Psoas muscle (tissue), 8 donors: ENCODE measurements around the gene SGCB. TPM values are rescaled to one million over a fixed set of nuclear protein-coding genes. Genes with fewer than 3 reads are reported as not detected.

Experiments
- ATAC-seq, 4 donors: fragments of 200-7000 bp; cut with Tn5 transposase; one replicate each; pipeline ENCODE4 v1.9.1; 2020; ENCODE audit warnings: moderate library complexity in 3 of 4, mild to moderate bottlenecking in 2 of 4
- DNase-seq, 2 donors: peaks; one replicate each; pipeline ENCODE4 v3.0.0-alpha.2; 2020
- H3K27ac ChIP-seq: fragments of 200-600 bp; one replicate; pipeline ENCODE4 v1.8.0; 2022
- H3K27me3 ChIP-seq, 3 donors: fragments of 200-600 bp in 1 of 3; one replicate each; pipeline versions ENCODE4 v1.6.1 to v1.8.0; 2013 to 2022; ENCODE audit warnings: low read length in 2 of 3, mild to moderate bottlenecking in 2 of 3, moderate library complexity in 1 of 3; ENCODE audit not compliant: insufficient read depth in 3 of 3
- H3K36me3 ChIP-seq, 2 donors: fragments of 200-600 bp in 1 of 2; one replicate each; pipeline versions ENCODE4 v1.6.1 to v1.8.0; 2013 to 2022; ENCODE audit warnings: low read depth in 1 of 2, mild to moderate bottlenecking in 1 of 2, moderate library complexity in 1 of 2; ENCODE audit not compliant: insufficient read depth in 1 of 2
- H3K4me1 ChIP-seq: fragments of 200-600 bp; one replicate; pipeline ENCODE4 v1.8.0; 2022
- H3K4me3 ChIP-seq: fragments of 200-600 bp; one replicate; pipeline ENCODE4 v1.8.0; 2022; ENCODE audit warnings: mild to moderate bottlenecking
- H3K9me3 ChIP-seq: fragments of 200-600 bp; one replicate; pipeline ENCODE4 v1.8.0; 2022
- WGBS, 3 donors: extraction: QIAGEN DNeasy Blood & Tissue Kit; methylation state at CpG; one replicate each; pipeline versions ENCODE4 v1.1.6 to v1.1.7; 2013; 5-methylcytosine and 5-hydroxymethylcytosine counted together
- intact Hi-C, 2 donors: fragments of 100-400 bp; cut with DNase I; formaldehyde crosslinking; loops; one replicate each; pipeline versions ENCODE4 v1.11.0 to v1.14.2; 2022
- polyA plus RNA-seq, 3 donors: library from polyadenylated mRNA; stranded (reverse); fragments of 200-250 nt; gene quantifications; one replicate each; pipeline ENCODE4 v1.2.3, GENCODE V29; 2013
- total RNA-seq, 4 donors: library from RNA; stranded (reverse); fragmentation: NEBNext Ultra II Directional in 2 of 4; extraction: Animal tissue kit (Norgen Biotek cat#: 25700) in 2 of 4; gene quantifications; one replicate each; pipeline versions ENCODE4 v1.2.1 to v1.2.4, GENCODE V29; 2021 to 2023
- TF ChIP-seq, protein P1 (sequence below): fragments of 200-600 bp; IDR thresholded peaks from one replicate; pipeline ENCODE4 v1.8.0; 2022; ENCODE audit warnings: antibody characterized with exemption
- donor health status: healthy with polysubstance abuse.
- donor health status: DM: no; HTN: no; CAD: no; lungs with moderate emphysema.
- donor health status: Bipolar disorder and iron deficiency.
- donor health status: healthy.
- donor health status: DM: yes; HTN: yes; CAD: no.
- donor health status: DM: no; HTN: no; CAD: no.
- donor health status: DM: no; HTN: no; CAD: no.
- donor health status: DM: yes; HTN: yes; CAD: no.

Gene SGCB
- total and polyA plus RNA-seq, 7 donors: 12.2 to 83.8 (median 53.8) TPM

DNA sequence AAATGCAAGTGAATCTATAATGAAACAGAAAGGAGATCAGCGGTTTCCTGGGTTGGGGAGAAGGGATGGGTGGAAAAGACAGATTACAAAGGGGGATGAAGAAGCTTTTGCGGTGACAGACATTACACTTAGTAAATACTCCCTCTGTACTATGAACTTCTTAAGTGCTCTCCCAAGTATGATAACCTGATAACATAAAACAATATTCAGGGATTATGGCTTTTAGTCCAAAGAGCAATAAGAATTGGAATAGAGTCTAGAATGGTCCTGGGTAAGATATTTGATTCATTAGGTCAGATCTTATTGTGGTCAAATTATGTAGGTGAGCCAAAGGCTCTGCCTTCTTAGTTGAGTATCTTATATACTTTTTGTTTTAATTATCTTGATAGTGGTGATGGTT lies 27.1 kb downstream of the SGCB start:
- intact Hi-C loops: loop anchor here in 1 of 2 donors (10.0 kb wide), 1 partner anchor 116 kb away; no protein-coding TSS in a partner anchor
- H3K27me3 ChIP-seq: no peaks in the 10 kb centered on the region
- H3K27ac ChIP-seq: no peak overlapping the region
- TF ChIP-seq, protein P1, sequence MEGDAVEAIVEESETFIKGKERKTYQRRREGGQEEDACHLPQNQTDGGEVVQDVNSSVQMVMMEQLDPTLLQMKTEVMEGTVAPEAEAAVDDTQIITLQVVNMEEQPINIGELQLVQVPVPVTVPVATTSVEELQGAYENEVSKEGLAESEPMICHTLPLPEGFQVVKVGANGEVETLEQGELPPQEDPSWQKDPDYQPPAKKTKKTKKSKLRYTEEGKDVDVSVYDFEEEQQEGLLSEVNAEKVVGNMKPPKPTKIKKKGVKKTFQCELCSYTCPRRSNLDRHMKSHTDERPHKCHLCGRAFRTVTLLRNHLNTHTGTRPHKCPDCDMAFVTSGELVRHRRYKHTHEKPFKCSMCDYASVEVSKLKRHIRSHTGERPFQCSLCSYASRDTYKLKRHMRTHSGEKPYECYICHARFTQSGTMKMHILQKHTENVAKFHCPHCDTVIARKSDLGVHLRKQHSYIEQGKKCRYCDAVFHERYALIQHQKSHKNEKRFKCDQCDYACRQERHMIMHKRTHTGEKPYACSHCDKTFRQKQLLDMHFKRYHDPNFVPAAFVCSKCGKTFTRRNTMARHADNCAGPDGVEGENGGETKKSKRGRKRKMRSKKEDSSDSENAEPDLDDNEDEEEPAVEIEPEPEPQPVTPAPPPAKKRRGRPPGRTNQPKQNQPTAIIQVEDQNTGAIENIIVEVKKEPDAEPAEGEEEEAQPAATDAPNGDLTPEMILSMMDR: no peak
- peaks cover 0 to 57% of the 10 kb centered on the region in 2 donors for H3K36me3 ChIP-seq
- no peak overlapping the region for H3K4me3 ChIP-seq
- ATAC-seq: no peak
- H3K9me3 ChIP-seq: no peaks in the 10 kb centered on the region
- H3K4me1 ChIP-seq: no peaks in the 10 kb centered on the region
- 96 to 100% (median 97%) methylated on average over 2 of the region's 2 CpGs for WGBS, 3 donors
- no peak for DNase-seq

DNA sequence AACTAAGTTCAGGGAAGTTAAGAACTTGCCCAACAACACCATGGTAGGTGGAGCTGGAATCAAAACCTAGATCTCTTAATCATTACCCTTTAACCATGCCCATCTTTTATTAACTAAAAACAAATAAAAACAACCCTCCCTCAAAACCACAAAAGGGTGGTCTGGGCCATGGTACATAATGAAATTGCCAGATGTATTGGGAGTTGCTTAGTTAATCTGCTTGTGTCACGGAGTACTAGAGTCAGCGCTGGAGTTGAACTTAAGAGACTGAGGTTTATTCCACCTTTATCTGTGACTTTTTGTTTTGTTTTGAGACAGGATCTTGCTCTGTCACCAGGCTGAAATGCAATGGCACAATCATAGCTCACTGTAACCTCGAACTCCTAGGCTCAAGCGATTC lies 31.2 kb downstream of the SGCB start:
- DNase-seq (no peak), ATAC-seq (no peak)
- H3K9me3 ChIP-seq: no peaks in the 10 kb centered on the region
- TF ChIP-seq, protein P1: no peak
- no peaks in the 10 kb centered on the region for H3K27me3 ChIP-seq
- H3K36me3 ChIP-seq: peaks cover 0 to 24% of the 10 kb centered on the region in 2 donors
- H3K4me1 ChIP-seq: no peaks in the 10 kb centered on the region
- H3K27ac ChIP-seq: no peak overlapping the region
- H3K4me3 ChIP-seq: no peak overlapping the region
- WGBS, 3 donors: 94 to 98% (median 95%) methylated on average over 4 of the region's 4 CpGs
- intact Hi-C loops: no loop called here

DNA sequence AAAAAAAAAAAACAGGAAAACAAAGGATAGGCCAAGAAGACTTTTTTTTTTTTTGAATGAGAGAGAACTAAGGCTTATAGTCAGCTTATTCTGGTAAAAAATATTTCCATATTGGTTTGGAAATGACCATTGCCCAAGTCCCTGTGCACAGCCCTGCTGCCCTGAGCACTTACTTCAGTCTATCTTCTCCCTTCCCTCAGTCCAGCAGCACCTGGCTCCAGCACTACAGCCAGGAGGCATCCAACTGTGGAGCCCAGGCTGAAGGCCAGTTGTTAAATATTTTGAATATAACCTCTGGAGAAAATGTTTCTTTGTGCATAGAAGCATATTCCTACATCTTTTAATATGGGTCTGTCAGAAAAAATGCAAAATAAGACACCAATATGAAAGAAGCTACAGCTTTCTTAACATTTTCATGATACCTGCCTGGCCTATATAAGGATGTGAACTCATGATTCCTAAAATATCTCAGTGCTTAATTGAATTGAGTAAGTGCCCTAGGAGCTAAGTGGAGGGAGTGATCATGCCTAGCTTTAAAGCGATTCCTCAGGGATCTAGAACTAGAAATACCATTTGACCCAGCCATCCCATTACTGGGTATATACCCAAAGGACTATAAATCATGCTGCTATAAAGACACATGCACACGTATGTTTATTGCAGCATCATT lies 32.4 kb downstream of the SGCB start:
- 77 to 88% (median 83%) methylated on average over 1 of the region's 2 CpGs for WGBS, 3 donors
- no peaks in the 10 kb centered on the region for H3K27me3 ChIP-seq
- ATAC-seq (peak in 3 of 4 donors; percentile 68 to 85 (median 82)), DNase-seq (no peak)
- H3K27ac ChIP-seq: no peak overlapping the region
- no peak overlapping the region for H3K4me3 ChIP-seq
- H3K4me1 ChIP-seq: no peaks in the 10 kb centered on the region
- intact Hi-C loops: no loop called here
- TF ChIP-seq, protein P1: no peak
- H3K9me3 ChIP-seq: no peaks in the 10 kb centered on the region
- H3K36me3 ChIP-seq: peaks cover 0 to 18% of the 10 kb centered on the region in 2 donors

DNA sequence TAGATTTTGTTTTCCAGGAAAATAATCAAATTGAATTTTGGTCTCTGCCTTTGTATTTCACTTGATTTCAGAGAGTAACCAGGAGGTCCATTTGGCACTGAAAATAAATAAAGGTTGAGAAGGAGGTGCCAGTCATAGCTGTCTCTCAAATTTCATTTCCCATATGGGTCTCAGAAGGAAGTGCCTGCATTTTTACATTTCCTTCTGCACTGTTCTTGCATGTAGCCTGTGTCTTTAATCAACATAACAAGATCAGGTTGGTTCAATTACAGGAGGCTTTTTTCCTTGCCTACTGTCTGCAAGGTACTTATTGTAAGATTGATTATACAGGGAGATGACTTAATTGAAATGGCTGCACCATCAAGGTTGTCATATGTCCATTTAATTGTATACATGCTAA lies 33.7 kb downstream of the SGCB start:
- ATAC-seq: no peak
- TF ChIP-seq, protein P1: no peak
- H3K27me3 ChIP-seq: no peaks in the 10 kb centered on the region
- no peak overlapping the region for H3K27ac ChIP-seq
- no peak for DNase-seq
- H3K4me1 ChIP-seq: no peaks in the 10 kb centered on the region
- no peaks in the 10 kb centered on the region for H3K9me3 ChIP-seq
- no peak overlapping the region for H3K4me3 ChIP-seq
- peaks cover 0 to 13% of the 10 kb centered on the region in 2 donors for H3K36me3 ChIP-seq
- intact Hi-C loops: loop anchor here in 1 of 2 donors (5.0 kb wide), 1 partner anchor 33 kb away; the partner anchor contains the start of gene SGCB
